Measurements from ENCODE around the gene ERP27.

Gene ERP27

DNA sequence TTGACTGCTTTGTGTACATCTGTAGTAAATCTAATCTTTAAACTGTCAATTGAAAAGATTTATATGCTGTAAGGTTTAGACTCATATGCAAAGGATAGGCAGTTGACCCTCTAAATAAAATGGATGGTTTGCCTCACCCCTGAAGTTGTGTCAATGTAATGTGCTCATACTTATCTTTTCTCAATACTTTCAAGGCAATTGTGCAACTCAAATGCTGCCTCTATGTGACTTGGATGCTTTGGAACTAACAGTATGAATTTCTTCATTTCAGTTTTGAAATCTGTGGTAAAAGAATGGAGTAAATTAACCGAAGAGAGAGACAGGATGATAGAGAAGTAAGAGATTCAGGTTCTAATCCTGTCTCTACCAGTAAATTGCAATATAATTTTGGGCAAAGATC lies 44.2 kb upstream of the ERP27 start:
- TF ChIP-seq, protein P1, sequence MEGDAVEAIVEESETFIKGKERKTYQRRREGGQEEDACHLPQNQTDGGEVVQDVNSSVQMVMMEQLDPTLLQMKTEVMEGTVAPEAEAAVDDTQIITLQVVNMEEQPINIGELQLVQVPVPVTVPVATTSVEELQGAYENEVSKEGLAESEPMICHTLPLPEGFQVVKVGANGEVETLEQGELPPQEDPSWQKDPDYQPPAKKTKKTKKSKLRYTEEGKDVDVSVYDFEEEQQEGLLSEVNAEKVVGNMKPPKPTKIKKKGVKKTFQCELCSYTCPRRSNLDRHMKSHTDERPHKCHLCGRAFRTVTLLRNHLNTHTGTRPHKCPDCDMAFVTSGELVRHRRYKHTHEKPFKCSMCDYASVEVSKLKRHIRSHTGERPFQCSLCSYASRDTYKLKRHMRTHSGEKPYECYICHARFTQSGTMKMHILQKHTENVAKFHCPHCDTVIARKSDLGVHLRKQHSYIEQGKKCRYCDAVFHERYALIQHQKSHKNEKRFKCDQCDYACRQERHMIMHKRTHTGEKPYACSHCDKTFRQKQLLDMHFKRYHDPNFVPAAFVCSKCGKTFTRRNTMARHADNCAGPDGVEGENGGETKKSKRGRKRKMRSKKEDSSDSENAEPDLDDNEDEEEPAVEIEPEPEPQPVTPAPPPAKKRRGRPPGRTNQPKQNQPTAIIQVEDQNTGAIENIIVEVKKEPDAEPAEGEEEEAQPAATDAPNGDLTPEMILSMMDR (IDR thresholded peaks at IDR 0.05; ENCODE audit: borderline replicate concordance, insufficient read depth, low read depth, low read length): no peak
- no peak overlapping the region for H3K4me3 ChIP-seq (ENCODE audit: low read depth, low read length)

DNA sequence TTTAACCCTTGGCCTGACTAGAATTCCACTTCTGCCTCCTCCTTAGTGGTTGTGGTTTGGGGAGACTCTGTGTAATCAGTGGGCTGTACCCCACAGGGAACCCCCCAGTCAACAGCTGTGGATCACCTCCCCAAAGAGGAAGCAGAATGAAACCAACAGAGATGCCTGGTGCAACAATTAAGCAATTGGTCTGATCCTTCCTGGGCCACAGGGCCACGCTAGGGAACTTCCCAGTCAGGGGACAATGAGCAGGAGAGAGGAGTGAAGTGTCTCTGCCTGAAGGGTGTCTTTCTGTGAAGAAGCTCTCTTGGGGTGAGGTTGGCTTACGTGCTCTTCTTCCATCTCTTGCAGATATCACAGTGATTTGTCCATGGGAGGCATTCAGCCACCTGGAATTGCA lies 42.7 kb upstream of the ERP27 start:
- H3K4me3 ChIP-seq (ENCODE audit: low read depth, low read length): no peak overlapping the region
- TF ChIP-seq, protein P1 (IDR thresholded peaks at IDR 0.05; ENCODE audit: borderline replicate concordance, insufficient read depth, low read depth, low read length): no peak

DNA sequence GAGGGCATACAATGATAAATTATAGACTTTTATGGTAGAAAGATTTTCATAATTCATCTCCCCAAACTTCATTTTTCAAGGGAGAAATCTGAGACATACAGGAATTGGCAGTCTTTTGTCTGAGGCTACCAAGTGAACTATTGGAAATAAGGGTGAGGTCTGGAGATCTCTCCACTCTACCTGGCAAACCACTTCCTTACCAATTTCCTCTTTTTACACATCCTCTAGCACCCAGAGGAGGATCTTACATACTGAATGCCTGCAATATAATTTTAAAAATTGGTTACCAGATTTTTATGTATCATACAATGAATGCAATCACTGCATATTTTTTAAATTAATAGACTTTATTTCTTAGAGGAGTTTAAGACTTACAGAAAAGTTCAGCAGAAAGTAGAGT lies 41.1 kb upstream of the ERP27 start:
- TF ChIP-seq, protein P1 (IDR thresholded peaks at IDR 0.05; ENCODE audit: borderline replicate concordance, insufficient read depth, low read depth, low read length): no peak

DNA sequence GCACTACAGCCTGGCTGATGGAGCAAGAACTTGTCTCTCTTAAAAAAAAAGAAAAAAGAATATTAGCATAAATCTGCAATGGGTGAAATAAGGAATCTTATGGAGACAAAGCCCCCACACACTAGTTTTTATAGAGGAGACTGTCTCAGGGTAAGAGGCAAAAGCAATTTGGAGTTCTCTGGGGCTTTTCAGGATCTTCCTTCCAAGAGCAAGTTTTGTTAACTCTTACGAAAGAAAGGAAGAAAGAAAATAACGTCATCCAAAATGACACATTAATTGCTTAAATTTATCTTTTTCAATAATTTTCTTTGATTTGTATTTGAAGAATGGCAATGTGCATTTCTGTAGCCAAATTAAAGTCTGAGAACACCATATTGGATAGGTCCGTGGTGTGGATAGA lies 38.3 kb upstream of the ERP27 start:
- TF ChIP-seq, protein P1 (IDR thresholded peaks at IDR 0.05; ENCODE audit: borderline replicate concordance, insufficient read depth, low read depth, low read length): no peak
- no peak overlapping the region for H3K4me3 ChIP-seq (ENCODE audit: low read depth, low read length)

More for the DNA sequence above, 41.1 kb upstream of the ERP27 start:
- no peak overlapping the region for H3K4me3 ChIP-seq (ENCODE audit: low read depth, low read length)

DNA sequence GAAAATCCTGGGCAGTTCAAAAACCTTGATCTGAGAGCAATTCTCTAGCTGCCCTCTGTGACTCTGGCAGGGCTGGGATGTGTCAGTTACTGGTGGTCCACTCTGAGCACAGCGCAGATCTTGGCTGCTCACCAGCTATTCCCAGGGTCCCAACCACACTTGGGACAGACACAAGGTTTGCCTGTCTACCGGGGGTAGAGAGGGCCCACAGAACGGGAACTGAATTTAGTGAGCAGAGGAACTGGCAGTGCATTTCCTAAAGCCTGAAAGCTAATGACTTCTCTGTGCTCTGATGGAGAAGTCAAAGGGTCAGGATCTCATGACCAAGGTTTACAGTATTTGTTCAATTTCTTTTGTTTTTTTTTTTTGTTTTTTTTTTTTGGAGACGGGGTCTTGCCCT lies 37.1 kb upstream of the ERP27 start:
- TF ChIP-seq, protein P1 (IDR thresholded peaks at IDR 0.05; ENCODE audit: borderline replicate concordance, insufficient read depth, low read depth, low read length): no peak
- H3K4me3 ChIP-seq (ENCODE audit: low read depth, low read length): no peak overlapping the region

DNA sequence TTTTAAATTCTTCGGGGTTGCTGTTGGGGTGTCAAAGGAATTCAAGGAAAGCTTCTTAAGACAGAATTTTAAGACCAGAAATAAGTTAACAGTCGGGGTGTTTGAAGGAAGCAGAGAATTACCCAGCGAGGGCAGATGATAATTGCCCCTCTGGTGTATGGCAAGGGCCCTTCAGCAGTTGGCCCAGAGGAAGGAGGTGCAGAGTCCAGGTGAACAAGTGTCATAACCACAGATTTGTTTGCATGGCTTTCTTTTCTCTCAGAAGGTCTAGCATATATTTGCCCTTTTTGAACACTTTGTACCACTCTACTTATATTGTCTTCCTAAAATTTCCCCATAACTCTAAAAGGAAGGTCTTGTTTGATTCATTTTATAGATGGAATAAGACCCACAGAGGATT lies 36.3 kb upstream of the ERP27 start:
- TF ChIP-seq, protein P1 (IDR thresholded peaks at IDR 0.05; ENCODE audit: borderline replicate concordance, insufficient read depth, low read depth, low read length): no peak
- no peak overlapping the region for H3K4me3 ChIP-seq (ENCODE audit: low read depth, low read length)

DNA sequence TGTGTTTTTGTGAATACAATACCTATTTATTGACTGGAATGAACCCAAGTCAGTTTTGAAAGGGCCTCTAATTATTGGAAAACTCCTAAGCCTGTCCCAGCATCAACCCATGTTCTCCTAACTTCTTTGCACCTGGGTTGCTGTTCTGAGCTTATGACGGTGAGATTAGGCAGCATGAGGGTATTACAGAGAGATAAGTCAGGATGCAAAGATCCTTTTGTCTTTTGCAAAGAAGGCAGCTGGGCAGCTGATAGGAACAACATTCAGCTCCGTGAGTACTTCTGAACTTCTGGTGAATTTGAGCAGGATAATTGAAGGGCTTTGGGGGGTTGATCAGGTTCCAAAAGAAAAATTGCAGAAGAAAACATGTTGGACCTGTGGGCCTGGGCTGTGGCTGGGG lies 34.5 kb upstream of the ERP27 start, which contains the start of gene PDE6H:
Gene PDE6H, plus strand, starts transcription at position 227 of the 400 bp plus-strand sequence. CDS start 4,971 bp downstream, outside the sequence.
- no peak within 1 kb of the TSS for H3K4me3 ChIP-seq (ENCODE audit: low read depth, low read length)
- TF ChIP-seq, protein P1 (IDR thresholded peaks at IDR 0.05; ENCODE audit: borderline replicate concordance, insufficient read depth, low read depth, low read length): no peak

Data from GM12875 (cell line).